Testis (tissue), 2 donors: ENCODE data around the gene MYOCD.

Experiments used
- CTCF ChIP-seq, 3 experiments: fragments of 450-650 bp in 2 of 3; fragments of 200-600 bp in 1 of 3; sonication (generic) in 1 of 3; IDR thresholded peaks; one replicate each; pipeline ENCODE4 v1.5.1; 2016 to 2019; ENCODE audit warnings: antibody characterized with exemption in 3 of 3, mild to moderate bottlenecking in 2 of 3, moderate library complexity in 1 of 3
- POLR2A ChIP-seq: fragments of 450-650 bp; IDR thresholded peaks from one replicate; pipeline ENCODE4 v1.6.1; 2017; ENCODE audit warnings: antibody characterized with exemption, mild to moderate bottlenecking, moderate library complexity

GRCh38 chr17:12637015-12637414 lies 28.7 kb upstream of the MYOCD start:
- TF ChIP-seq CTCF (IDR thresholded peaks at IDR 0.05), result no peak
- TF ChIP-seq POLR2A, result no peak
